ENCODE measurements around the gene LTBP1. TPM values are rescaled to one million over a fixed set of nuclear protein-coding genes. Genes with fewer than 3 reads are reported as not detected.
A peak's percentile ranks its signal among the peaks of the same experiment; 100 is the strongest.

Gene LTBP1
- total and polyA plus RNA-seq, 2 experiments from 2014 or later = 157 to 211 TPM

DNA sequence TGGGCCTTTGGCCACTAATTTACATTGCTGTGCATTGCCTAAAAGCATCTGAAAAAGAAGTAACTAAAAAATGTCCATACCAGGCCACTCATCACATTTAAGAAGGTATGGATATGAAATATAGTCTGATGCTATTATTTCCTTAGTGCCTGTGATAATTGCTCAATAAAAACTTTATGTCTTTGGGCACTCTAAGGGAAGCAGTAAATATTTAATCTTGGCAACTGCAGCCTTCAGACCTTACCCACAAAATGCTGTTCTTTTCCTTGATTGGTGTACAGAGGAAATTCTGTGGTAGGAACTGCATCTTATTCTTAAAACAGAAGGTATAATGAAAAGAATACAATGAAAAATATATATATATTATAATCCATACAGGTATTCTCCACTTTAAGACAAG lies 403.9 kb downstream of the LTBP1 start:
- DNase-seq = no peak
- Histone ChIP-seq H3K27ac (no peak overlapping the region), H3K36me3 (ENCODE audit: low read depth) (peaks cover 10% of the 10 kb centered on the region), H4K20me1 (ENCODE audit: insufficient read depth) (no peaks in the 10 kb centered on the region), H3K9me2 (ENCODE audit: insufficient read depth) (no peaks in the 10 kb centered on the region), H3K4me2 (ENCODE audit: unreplicated experiment) (no peak overlapping the region), H3K79me2 (ENCODE audit: insufficient read depth) (no peaks in the 10 kb centered on the region), H3F3A (ENCODE audit: insufficient read depth) (peaks cover 22% of the 10 kb centered on the region; the same call in 1 of the 2 replicates), H3K27me3 (replicated peaks; ENCODE audit: insufficient read depth) (no peaks in the 10 kb centered on the region), H3K9ac (no peak overlapping the region), H2AFZ (no peak overlapping the region), H3K9me3 (ENCODE audit: low read depth) (no peaks in the 10 kb centered on the region), H3K4me1 (ENCODE audit: insufficient read depth) (peaks cover 13% of the 10 kb centered on the region), H3K4me3 (no peak overlapping the region)
- in situ Hi-C loops (cut with MboI) = no loop called here
- TF ChIP-seq EZH2phosphoT487 (IDR thresholded peaks at IDR 0.05; ENCODE audit: insufficient read depth, low read depth) (no peak), EZH2 (IDR thresholded peaks at IDR 0.05; ENCODE audit: insufficient read depth, poor library complexity, severe bottlenecking) (no peak)

DNA sequence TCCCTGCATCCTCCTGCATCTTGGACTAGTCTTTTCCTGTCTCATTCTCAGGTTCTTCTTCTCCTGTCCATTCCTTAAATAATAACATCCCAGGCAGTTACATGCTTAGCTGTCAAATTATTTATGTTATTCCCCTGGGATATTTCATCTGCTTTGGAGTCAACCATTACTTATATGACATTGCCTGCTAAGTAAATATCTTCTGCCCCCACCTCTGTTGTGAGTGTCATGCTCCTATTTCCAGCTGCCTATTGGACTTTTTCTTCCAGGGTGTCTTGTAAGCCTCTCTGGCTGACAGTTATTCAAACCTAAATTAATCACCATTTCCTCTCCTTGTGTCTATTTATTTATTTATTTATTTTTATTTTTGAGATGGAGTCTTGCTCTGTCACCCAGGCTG lies 405.0 kb downstream of the LTBP1 start:
- no peaks in the 10 kb centered on the region for H3K79me2 ChIP-seq (ENCODE audit: insufficient read depth)
- no peak overlapping the region for H2AFZ ChIP-seq
- peaks cover 19% of the 10 kb centered on the region for H3K36me3 ChIP-seq (ENCODE audit: low read depth)
- H4K20me1 ChIP-seq (ENCODE audit: insufficient read depth) = no peaks in the 10 kb centered on the region
- H3F3A ChIP-seq (ENCODE audit: insufficient read depth) = peaks cover 34% of the 10 kb centered on the region
- DNase-seq = no peak
- H3K4me1 ChIP-seq (ENCODE audit: insufficient read depth) = peaks cover 15% of the 10 kb centered on the region
- no peak overlapping the region for H3K9ac ChIP-seq
- H3K4me3 ChIP-seq = no peak overlapping the region
- no peak overlapping the region for H3K4me2 ChIP-seq (ENCODE audit: unreplicated experiment)
- H3K9me3 ChIP-seq (ENCODE audit: low read depth) = no peaks in the 10 kb centered on the region
- no peaks in the 10 kb centered on the region for H3K27me3 ChIP-seq (replicated peaks; ENCODE audit: insufficient read depth)
- in situ Hi-C loops (cut with MboI) = no loop called here
- TF ChIP-seq EZH2 (IDR thresholded peaks at IDR 0.05; ENCODE audit: insufficient read depth, poor library complexity, severe bottlenecking) (no peak), EZH2phosphoT487 (IDR thresholded peaks at IDR 0.05; ENCODE audit: insufficient read depth, low read depth) (no peak)
- H3K9me2 ChIP-seq (ENCODE audit: insufficient read depth) = no peaks in the 10 kb centered on the region
- no peak overlapping the region for H3K27ac ChIP-seq

DNA sequence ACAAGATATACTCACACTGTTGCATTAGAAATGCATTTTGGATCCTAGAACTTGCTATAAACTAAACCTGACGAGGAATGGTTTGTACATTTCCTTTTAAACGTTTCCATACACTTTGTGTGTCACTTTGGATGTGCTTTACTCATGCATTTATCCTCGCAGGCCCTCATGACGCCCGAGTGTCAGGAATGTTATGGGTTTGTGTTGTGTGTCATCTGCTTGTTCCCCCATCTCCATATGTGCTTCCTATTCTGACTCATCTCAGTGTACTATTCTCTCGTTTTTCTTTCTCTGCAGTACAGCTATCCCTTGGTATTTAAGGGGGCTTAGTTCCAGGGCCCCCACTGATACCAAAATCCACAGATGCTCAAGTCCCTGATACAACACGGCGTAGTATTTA lies 408.2 kb downstream of the LTBP1 start:
- Histone ChIP-seq H3K4me3 (no peak overlapping the region), H3K9me3 (ENCODE audit: low read depth) (no peaks in the 10 kb centered on the region), H3K9me2 (ENCODE audit: insufficient read depth) (no peaks in the 10 kb centered on the region), H3K27me3 (replicated peaks; ENCODE audit: insufficient read depth) (no peaks in the 10 kb centered on the region), H3K36me3 (ENCODE audit: low read depth) (peaks cover 15% of the 10 kb centered on the region; the same call in 1 of the 2 replicates), H2AFZ (no peak overlapping the region), H3K79me2 (ENCODE audit: insufficient read depth) (no peaks in the 10 kb centered on the region), H3K9ac (peak overlapping the region; percentile 7; the same call in 1 of the 2 replicates), H3K27ac (peak overlapping the region; percentile 76), H3F3A (ENCODE audit: insufficient read depth) (peaks cover 42% of the 10 kb centered on the region), H4K20me1 (ENCODE audit: insufficient read depth) (no peaks in the 10 kb centered on the region), H3K4me1 (ENCODE audit: insufficient read depth) (peaks cover 15% of the 10 kb centered on the region), H3K4me2 (ENCODE audit: unreplicated experiment) (no peak overlapping the region)
- TF ChIP-seq EZH2 (IDR thresholded peaks at IDR 0.05; ENCODE audit: insufficient read depth, poor library complexity, severe bottlenecking) = no peak
- TF ChIP-seq EZH2phosphoT487 (IDR thresholded peaks at IDR 0.05; ENCODE audit: insufficient read depth, low read depth) = no peak
- 48 to 51% methylated on average over 8 of the region's 8 CpGs for WGBS, 2 experiments (ENCODE audit: low coverage in 1 of 2, low lambda C conversion rate in 2 of 2, missing lambda C conversion rate in 2 of 2)
- DNase-seq = peak; percentile 89
- in situ Hi-C loops (cut with MboI) = no loop called here

DNA sequence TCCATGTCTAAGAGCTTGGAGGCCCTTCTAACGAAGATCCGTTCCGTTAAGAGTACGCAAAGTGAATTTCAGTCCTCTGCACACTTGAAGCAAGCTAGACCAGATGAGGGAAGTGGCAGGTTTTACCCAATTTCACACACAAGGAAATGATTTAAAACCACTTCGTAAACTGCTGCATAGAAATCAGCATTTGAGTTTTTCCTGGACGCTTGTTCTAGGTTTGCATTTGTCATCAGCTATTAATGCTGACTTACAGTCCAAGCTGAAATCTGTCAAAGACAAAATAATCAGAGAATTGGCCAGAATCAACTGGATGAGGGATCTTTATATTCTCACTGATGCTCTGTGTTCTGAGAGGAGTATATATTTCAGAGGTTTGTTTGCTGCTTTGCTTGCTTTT lies 412.1 kb downstream of the LTBP1 start:
- H2AFZ ChIP-seq = no peak overlapping the region
- H3K9ac ChIP-seq = no peak overlapping the region
- no peak overlapping the region for H3K4me2 ChIP-seq (ENCODE audit: unreplicated experiment)
- peaks cover 37% of the 10 kb centered on the region for H3F3A ChIP-seq (ENCODE audit: insufficient read depth)
- no peaks in the 10 kb centered on the region for H3K9me2 ChIP-seq (ENCODE audit: insufficient read depth)
- peaks cover 15% of the 10 kb centered on the region for H3K4me1 ChIP-seq (ENCODE audit: insufficient read depth)
- H4K20me1 ChIP-seq (ENCODE audit: insufficient read depth) = no peaks in the 10 kb centered on the region
- in situ Hi-C loops (cut with MboI) = no loop called here
- H3K4me3 ChIP-seq = no peak overlapping the region
- H3K79me2 ChIP-seq (ENCODE audit: insufficient read depth) = no peaks in the 10 kb centered on the region
- no peaks in the 10 kb centered on the region for H3K27me3 ChIP-seq (replicated peaks; ENCODE audit: insufficient read depth)
- no peaks in the 10 kb centered on the region for H3K9me3 ChIP-seq (ENCODE audit: low read depth)
- TF ChIP-seq EZH2 (IDR thresholded peaks at IDR 0.05; ENCODE audit: insufficient read depth, poor library complexity, severe bottlenecking) = no peak
- TF ChIP-seq EZH2phosphoT487 (IDR thresholded peaks at IDR 0.05; ENCODE audit: insufficient read depth, low read depth) = no peak
- no peak overlapping the region for H3K27ac ChIP-seq
- DNase-seq = no peak
- 67 to 74% methylated on average over 6 of the region's 6 CpGs for WGBS, 2 experiments (ENCODE audit: low coverage in 1 of 2, low lambda C conversion rate in 2 of 2, missing lambda C conversion rate in 2 of 2)
- H3K36me3 ChIP-seq (ENCODE audit: low read depth) = peaks cover 15% of the 10 kb centered on the region
